Measurements from ENCODE around the gene ZSCAN2.

The ZSCAN2 gene

GRCh38 chr15:84666373-84666772 is 65.6 kb downstream of the ZSCAN2 start:
- H3K79me2 ChIP-seq (ENCODE audit: low read length) = no peaks in the 10 kb centered on the region
- no peak overlapping the region for H3K4me3 ChIP-seq (ENCODE audit: low read length)
- peaks cover 8% of the 10 kb centered on the region for H3K36me3 ChIP-seq (replicated peaks; ENCODE audit: insufficient read depth, low read length)
- no peak overlapping the region for H2AFZ ChIP-seq (ENCODE audit: low read length)
- no peaks in the 10 kb centered on the region for H3K9me3 ChIP-seq (replicated peaks; ENCODE audit: insufficient read depth, low read length)
- H3K4me2 ChIP-seq (ENCODE audit: low read depth, low read length) = no peak overlapping the region
- H3K9me2 ChIP-seq (replicated peaks; ENCODE audit: insufficient read depth, low read length) = no peaks in the 10 kb centered on the region
- no peaks in the 10 kb centered on the region for H3F3A ChIP-seq (ENCODE audit: insufficient read depth, low read length)
- DNase-seq = no peak
- no peaks in the 10 kb centered on the region for H4K20me1 ChIP-seq (ENCODE audit: insufficient read depth, low read length)
- H3K4me1 ChIP-seq (ENCODE audit: low read length) = no peaks in the 10 kb centered on the region; the same call in 1 of the 2 replicates
- no peak for TF ChIP-seq EZH2phosphoT487 (IDR thresholded peaks at IDR 0.05; ENCODE audit: low read length)
- no peak for TF ChIP-seq EZH2 (optimal IDR thresholded peaks at IDR 0.05; ENCODE audit: low read depth, low read length)
- H3K27ac ChIP-seq (ENCODE audit: low read length) = no peak overlapping the region
- no peak overlapping the region for H3K9ac ChIP-seq (ENCODE audit: low read length)
- no peaks in the 10 kb centered on the region for H3K27me3 ChIP-seq (replicated peaks; ENCODE audit: insufficient read depth, low read length)

GRCh38 chr15:84668221-84668982 is 67.6 kb downstream of the ZSCAN2 start:
- Histone ChIP-seq H4K20me1 (ENCODE audit: insufficient read depth, low read length) (no peaks in the 10 kb centered on the region), H3K27me3 (replicated peaks; ENCODE audit: insufficient read depth, low read length) (no peaks in the 10 kb centered on the region), H3K9me2 (replicated peaks; ENCODE audit: insufficient read depth, low read length) (no peaks in the 10 kb centered on the region), H3K4me2 (ENCODE audit: low read depth, low read length) (no peak overlapping the region), H3K79me2 (ENCODE audit: low read length) (no peaks in the 10 kb centered on the region), H3K4me3 (ENCODE audit: low read length) (no peak overlapping the region), H3K9ac (ENCODE audit: low read length) (no peak overlapping the region), H3K27ac (ENCODE audit: low read length) (no peak overlapping the region), H3F3A (ENCODE audit: insufficient read depth, low read length) (no peaks in the 10 kb centered on the region), H3K36me3 (replicated peaks; ENCODE audit: insufficient read depth, low read length) (peaks cover 8% of the 10 kb centered on the region), H2AFZ (ENCODE audit: low read length) (no peak overlapping the region), H3K4me1 (ENCODE audit: low read length) (no peaks in the 10 kb centered on the region), H3K9me3 (replicated peaks; ENCODE audit: insufficient read depth, low read length) (no peaks in the 10 kb centered on the region)
- TF ChIP-seq EZH2 (optimal IDR thresholded peaks at IDR 0.05; ENCODE audit: low read depth, low read length) (no peak), CTCF (IDR thresholded peaks at IDR 0.05; ENCODE audit: low read length) (no peak), EZH2phosphoT487 (IDR thresholded peaks at IDR 0.05; ENCODE audit: low read length) (no peak)
- no peak for DNase-seq

- Histone ChIP-seq H4K20me1 (ENCODE audit: insufficient read depth, low read length) (no peaks in the 10 kb centered on the region), H3K9me2 (replicated peaks; ENCODE audit: insufficient read depth, low read length) (no peaks in the 10 kb centered on the region), H3F3A (ENCODE audit: insufficient read depth, low read length) (no peaks in the 10 kb centered on the region), H3K27ac (ENCODE audit: low read length) (no peak overlapping the region), H3K9ac (ENCODE audit: low read length) (no peak overlapping the region), H3K4me2 (ENCODE audit: low read depth, low read length) (no peak overlapping the region), H3K4me3 (ENCODE audit: low read length) (no peak overlapping the region), H3K4me1 (ENCODE audit: low read length) (no peaks in the 10 kb centered on the region), H3K9me3 (replicated peaks; ENCODE audit: insufficient read depth, low read length) (no peaks in the 10 kb centered on the region), H3K27me3 (replicated peaks; ENCODE audit: insufficient read depth, low read length) (no peaks in the 10 kb centered on the region), H3K36me3 (replicated peaks; ENCODE audit: insufficient read depth, low read length) (peaks cover 8% of the 10 kb centered on the region), H3K79me2 (ENCODE audit: low read length) (no peaks in the 10 kb centered on the region), H2AFZ (ENCODE audit: low read length) (no peak overlapping the region)
- DNase-seq = no peak
- TF ChIP-seq CTCF (IDR thresholded peaks at IDR 0.05; ENCODE audit: low read length) = no peak
- TF ChIP-seq EZH2 (optimal IDR thresholded peaks at IDR 0.05; ENCODE audit: low read depth, low read length) = no peak
- TF ChIP-seq EZH2phosphoT487 (IDR thresholded peaks at IDR 0.05; ENCODE audit: low read length) = no peak
Measured at GRCh38 chr15:84669726-84670125, 68.9 kb downstream of the ZSCAN2 start.

- Histone ChIP-seq H3K79me2 (ENCODE audit: low read length) (no peaks in the 10 kb centered on the region), H3F3A (ENCODE audit: insufficient read depth, low read length) (no peaks in the 10 kb centered on the region), H4K20me1 (ENCODE audit: insufficient read depth, low read length) (no peaks in the 10 kb centered on the region), H3K27ac (ENCODE audit: low read length) (no peak overlapping the region), H3K27me3 (replicated peaks; ENCODE audit: insufficient read depth, low read length) (no peaks in the 10 kb centered on the region), H3K9me3 (replicated peaks; ENCODE audit: insufficient read depth, low read length) (no peaks in the 10 kb centered on the region), H2AFZ (ENCODE audit: low read length) (no peak overlapping the region), H3K36me3 (replicated peaks; ENCODE audit: insufficient read depth, low read length) (peaks cover 8% of the 10 kb centered on the region), H3K4me2 (ENCODE audit: low read depth, low read length) (no peak overlapping the region), H3K9me2 (replicated peaks; ENCODE audit: insufficient read depth, low read length) (no peaks in the 10 kb centered on the region), H3K4me1 (ENCODE audit: low read length) (no peaks in the 10 kb centered on the region), H3K9ac (ENCODE audit: low read length) (no peak overlapping the region), H3K4me3 (ENCODE audit: low read length) (no peak overlapping the region)
- no peak for DNase-seq
- TF ChIP-seq EZH2phosphoT487 (IDR thresholded peaks at IDR 0.05; ENCODE audit: low read length) (no peak), EZH2 (optimal IDR thresholded peaks at IDR 0.05; ENCODE audit: low read depth, low read length) (no peak), CTCF (IDR thresholded peaks at IDR 0.05; ENCODE audit: low read length) (no peak)
Measured at GRCh38 chr15:84671211-84671610, 70.4 kb downstream of the ZSCAN2 start.

All from MM.1S (cell line).